HEK293 (cell line): ENCODE measurements around the gene USP2.
"Not testable (repeated sequence)": the region's sequence is repeated elsewhere in the genome, so short reads cannot be mapped to it uniquely, and the experiment has no call there.

Experiments used
- CTCF ChIA-PET: fragments of 350-600 bp; formaldehyde crosslinking; extraction: SDS; loops from one replicate; lab custom pipeline; 2021; ENCODE audit warnings: antibody characterized with exemption; lab: Yijun Ruan, JAX
- POLR2A ChIA-PET: fragments of 300-600 bp; formaldehyde crosslinking; extraction: SDS; loops from one replicate; lab custom pipeline; 2020; ENCODE audit warnings: antibody characterized with exemption, inconsistent platforms; lab: Yijun Ruan, JAX
- H3K27ac ChIP-seq: fragments of 200-500 bp; sonication (Bioruptor generic); 2 replicates; pipeline ENCODE4 v1.5.1; 2014; ENCODE audit warnings: low read depth, low read length, control low read depth, inconsistent platforms; ENCODE audit errors: extremely low read depth
- H3K36me3 ChIP-seq, 2 experiments: fragments of 200-500 bp in 1 of 2; sonication (Bioruptor generic) in 1 of 2; 1 replicate in 1 of 2; 2 replicates in 1 of 2; pipeline ENCODE4 v1.5.1; 2014 to 2017; ENCODE audit warnings: inconsistent platforms in 2 of 2, low read length in 2 of 2; ENCODE audit not compliant: control insufficient read depth in 2 of 2, insufficient read depth in 1 of 2
- H3K4me1 ChIP-seq: fragments of 200-500 bp; sonication (Bioruptor generic); 2 replicates; pipeline ENCODE4 v1.5.1; 2014; ENCODE audit warnings: mild to moderate bottlenecking, low read length, inconsistent platforms; ENCODE audit not compliant: control insufficient read depth, insufficient read depth
- H3K4me3 ChIP-seq: 2 replicates; pipeline ENCODE4 v1.5.1; 2011; ENCODE audit warnings: low read depth, mild to moderate bottlenecking, control low read depth, low read length, moderate library complexity
- H3K9me3 ChIP-seq: fragments of 200-500 bp; sonication (Bioruptor generic); 2 replicates; pipeline ENCODE4 v1.5.1; 2014; ENCODE audit warnings: low read depth, low read length, inconsistent platforms; ENCODE audit not compliant: control insufficient read depth, insufficient read depth
- GLI2 ChIP-seq: fragments of 450-650 bp; formaldehyde crosslinking; IDR thresholded peaks from 2 replicates; pipeline ENCODE4; 2017; ENCODE audit warnings: missing biosample characterization, missing genetic modification characterization, low read depth, borderline replicate concordance
- HOXC10 ChIP-seq: sonication (generic); formaldehyde crosslinking; IDR thresholded peaks from 2 replicates; pipeline ENCODE4 v1.8.1; 2023; ENCODE audit warnings: mild to moderate bottlenecking, missing genetic modification reagents
- SALL2 ChIP-seq: fragments of 450-650 bp; formaldehyde crosslinking; IDR thresholded peaks from 2 replicates; pipeline ENCODE4 v1.5.0; 2017; ENCODE audit warnings: missing biosample characterization, mild to moderate bottlenecking, missing genetic modification characterization, borderline replicate concordance
- SETDB1 ChIP-seq: IDR thresholded peaks from one replicate; pipeline ENCODE4 v1.6.1; 2017; ENCODE audit warnings: mild to moderate bottlenecking, low read length, moderate library complexity, mixed read lengths; ENCODE audit not compliant: insufficient read length
- TCF7L2 ChIP-seq: IDR thresholded peaks from 2 replicates; pipeline ENCODE4 v1.6.1; 2011; ENCODE audit warnings: low read depth, mild to moderate bottlenecking, inconsistent platforms, low read length, moderate library complexity, borderline replicate concordance
- ZFP37 ChIP-seq: fragments of 450-650 bp; formaldehyde crosslinking; IDR thresholded peaks from 2 replicates; pipeline ENCODE4 v1.5.1; 2016; ENCODE audit warnings: missing biosample characterization, missing genetic modification characterization
- ZNF10 ChIP-seq: fragments of 450-650 bp; formaldehyde crosslinking; IDR thresholded peaks from 2 replicates; pipeline ENCODE4 v1.5.1; 2017; ENCODE audit warnings: missing biosample characterization, missing genetic modification characterization
- ZNF19 ChIP-seq: fragments of 450-650 bp; formaldehyde crosslinking; IDR thresholded peaks from 2 replicates; pipeline ENCODE4; 2016; ENCODE audit warnings: missing biosample characterization, missing genetic modification characterization, low read depth
- ZNF335 ChIP-seq: fragments of 450-650 bp; formaldehyde crosslinking; conservative IDR thresholded peaks from 2 replicates; pipeline ENCODE4 v1.5.1; 2016; ENCODE audit warnings: missing biosample characterization, missing genetic modification characterization
- ZNF341 ChIP-seq: fragments of 450-650 bp; formaldehyde crosslinking; IDR thresholded peaks from 2 replicates; pipeline ENCODE4; 2016; ENCODE audit warnings: low read depth, missing biosample characterization, missing genetic modification characterization
- ZNF391 ChIP-seq: fragments of 450-650 bp; formaldehyde crosslinking; IDR thresholded peaks from 2 replicates; pipeline ENCODE4 v1.5.1; 2016; ENCODE audit warnings: low read depth, missing biosample characterization, missing genetic modification characterization, borderline replicate concordance
- ZNF423 ChIP-seq: fragments of 450-650 bp; formaldehyde crosslinking; IDR thresholded peaks from 2 replicates; pipeline ENCODE4 v1.5.1; 2016; ENCODE audit warnings: missing biosample characterization, missing genetic modification characterization
- ZNF530 ChIP-seq: fragments of 450-650 bp; formaldehyde crosslinking; IDR thresholded peaks from 2 replicates; pipeline ENCODE4 v1.5.1; 2016; ENCODE audit warnings: low read depth, missing biosample characterization, missing genetic modification characterization
- ZNF558 ChIP-seq: fragments of 450-650 bp; formaldehyde crosslinking; IDR thresholded peaks from 2 replicates; pipeline ENCODE4 v1.5.1; 2016; ENCODE audit warnings: missing biosample characterization, missing genetic modification characterization
- ZNF621 ChIP-seq: fragments of 450-650 bp; formaldehyde crosslinking; IDR thresholded peaks from 2 replicates; pipeline ENCODE4 v1.5.1; 2017; ENCODE audit warnings: missing biosample characterization, missing genetic modification characterization
- ZNF623 ChIP-seq: fragments of 450-650 bp; formaldehyde crosslinking; IDR thresholded peaks from 2 replicates; pipeline ENCODE4 v1.5.1; 2016; ENCODE audit warnings: missing biosample characterization, missing genetic modification characterization
- ZNF624 ChIP-seq: fragments of 450-650 bp; formaldehyde crosslinking; IDR thresholded peaks from 2 replicates; pipeline ENCODE4 v1.5.1; 2017; ENCODE audit warnings: missing biosample characterization, missing genetic modification characterization
- ZNF658 ChIP-seq: fragments of 450-650 bp; formaldehyde crosslinking; IDR thresholded peaks from 2 replicates; pipeline ENCODE4; 2016; ENCODE audit warnings: missing biosample characterization, missing genetic modification characterization
- ZNF670 ChIP-seq: fragments of 450-650 bp; formaldehyde crosslinking; IDR thresholded peaks from 2 replicates; pipeline ENCODE4 v1.5.1; 2016; ENCODE audit warnings: missing biosample characterization, missing genetic modification characterization, low read depth
- ZNF747 ChIP-seq: fragments of 450-650 bp; formaldehyde crosslinking; IDR thresholded peaks from 2 replicates; pipeline ENCODE4 v1.5.1; 2016; ENCODE audit warnings: missing biosample characterization, missing genetic modification characterization
- ZNF768 ChIP-seq: fragments of 450-650 bp; formaldehyde crosslinking; IDR thresholded peaks from 2 replicates; pipeline ENCODE4 v1.5.1; 2018; ENCODE audit warnings: missing biosample characterization, mild to moderate bottlenecking, missing genetic modification characterization
- ZNF843 ChIP-seq: fragments of 450-650 bp; formaldehyde crosslinking; IDR thresholded peaks from 2 replicates; pipeline ENCODE4 v1.5.1; 2016; ENCODE audit warnings: missing biosample characterization, missing genetic modification characterization
- TF ChIP-seq, protein P1 (sequence below): fragments of 450-650 bp; formaldehyde crosslinking; IDR thresholded peaks from 2 replicates; pipeline ENCODE4 v1.5.1; 2016; ENCODE audit warnings: missing biosample characterization, missing genetic modification characterization
- TF ChIP-seq, protein P2 (sequence below): fragments of 450-650 bp; formaldehyde crosslinking; IDR thresholded peaks from 2 replicates; pipeline ENCODE4 v1.5.1; 2017; ENCODE audit warnings: missing biosample characterization, missing genetic modification characterization

USP2 gene

DNA sequence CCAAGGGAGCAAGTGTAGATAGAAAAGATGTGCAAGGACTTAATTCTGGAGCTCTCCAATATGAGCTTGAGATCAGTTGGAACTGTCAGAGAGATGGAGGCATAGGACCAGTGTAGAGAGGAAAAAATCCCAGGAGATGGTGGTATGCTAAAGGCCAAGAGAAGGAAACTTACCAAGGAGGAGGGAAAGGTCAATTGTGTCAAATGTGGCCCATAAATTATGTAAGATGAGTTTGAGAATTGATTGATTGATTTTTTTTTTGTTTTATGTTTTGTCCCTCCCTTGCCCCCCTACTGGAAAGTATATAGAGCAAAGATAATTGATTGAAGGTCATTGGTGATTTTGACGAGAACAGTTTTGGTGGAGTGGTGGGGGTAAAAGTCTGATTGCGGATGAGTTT is 2.8 kb upstream of the USP2 start:
- TF ChIP-seq ZNF558 (no peak), ZNF623 (no peak), ZNF747 (no peak), ZNF670 (tag by site-specific recombination) (no peak), ZNF530 (tag by site-specific recombination) (no peak), ZNF658 (no peak), SALL2 (tag by site-specific recombination) (no peak), TCF7L2 (no peak), SETDB1 (no peak), ZNF768 (tag by site-specific recombination) (no peak)
- TF ChIP-seq, protein P1, sequence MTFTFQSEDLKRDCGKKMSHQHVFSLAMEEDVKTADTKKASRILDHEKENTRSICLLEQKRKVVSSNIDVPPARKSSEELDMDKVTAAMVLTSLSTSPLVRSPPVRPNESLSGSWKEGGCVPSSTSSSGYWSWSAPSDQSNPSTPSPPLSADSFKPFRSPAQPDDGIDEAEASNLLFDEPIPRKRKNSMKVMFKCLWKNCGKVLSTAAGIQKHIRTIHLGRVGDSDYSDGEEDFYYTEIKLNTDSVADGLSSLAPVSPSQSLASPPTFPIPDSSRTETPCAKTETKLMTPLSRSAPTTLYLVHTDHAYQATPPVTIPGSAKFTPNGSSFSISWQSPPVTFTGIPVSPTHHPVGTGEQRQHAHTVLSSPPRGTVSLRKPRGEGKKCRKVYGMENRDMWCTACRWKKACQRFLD, result no peak
- POLR2A ChIA-PET, result no interaction called here
- Histone ChIP-seq H3K4me1 (no peaks in the 10 kb centered on the region), H3K27ac (no peak overlapping the region), H3K4me3 (no peak overlapping the region), H3K36me3 (no peaks in the 10 kb centered on the region), H3K9me3 (no peaks in the 10 kb centered on the region)
- CTCF ChIA-PET, result interaction anchor here (0.6 to 13.7 kb wide), 7 partner anchors 10 to 773 kb away, joined by 3 to 160 read pairs (median 5); partner anchors contain the start of gene RNF26

DNA sequence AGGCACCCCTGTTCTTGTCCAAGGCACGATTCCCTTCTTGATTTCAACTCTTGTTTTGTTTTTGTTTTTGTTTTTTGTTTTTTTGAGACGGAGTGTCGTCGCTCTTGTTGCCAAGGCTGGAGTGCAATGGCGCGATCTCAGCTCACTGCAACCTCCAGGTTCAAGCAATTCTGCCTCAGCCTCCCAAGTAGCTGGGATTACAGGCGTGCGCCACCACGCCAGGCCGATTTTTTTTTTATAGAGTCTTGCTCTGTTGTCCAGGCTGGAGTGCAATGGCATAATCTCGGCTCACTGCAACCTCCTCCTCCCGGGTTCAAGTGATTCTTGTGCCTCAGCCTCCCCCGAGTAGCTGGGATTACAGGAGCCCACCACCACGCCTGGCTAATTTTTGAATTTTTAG is 1.0 kb upstream of the USP2 start:
- POLR2A ChIA-PET, H3K4me1 ChIP-seq: not testable (repeated sequence)
- CTCF ChIA-PET, result interaction anchor here (0.6 to 13.7 kb wide), 10 partner anchors 8 to 1083 kb away, joined by 3 to 160 read pairs (median 4); partner anchors contain the start of genes NECTIN1 and RNF26

DNA sequence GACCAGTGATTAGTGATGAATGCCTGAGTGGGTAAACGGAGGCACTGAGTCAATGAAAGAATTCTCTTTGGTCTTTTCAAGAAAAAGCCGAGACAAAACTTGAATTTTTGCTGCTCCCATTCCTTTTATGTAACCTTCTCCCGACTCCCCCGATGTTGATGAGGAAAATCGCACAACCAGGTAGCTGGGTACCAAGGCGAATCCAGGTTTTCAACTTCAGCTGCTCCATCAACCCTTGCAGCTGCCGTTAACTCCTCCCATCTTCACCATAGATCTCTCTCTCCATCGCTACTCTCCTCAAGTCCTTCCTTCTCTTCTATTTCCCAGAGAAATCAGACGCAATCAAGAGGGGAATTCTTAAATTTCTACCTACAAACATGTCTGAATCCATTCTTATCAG is 611 bp upstream of the USP2 start:
- H3K4me3 ChIP-seq, result peak overlapping the region; percentile 41
- TF ChIP-seq ZNF335 (tag by site-specific recombination), result no peak
- TF ChIP-seq ZNF670 (tag by site-specific recombination), result no peak
- TF ChIP-seq ZNF341 (tag by site-specific recombination), result no peak
- TF ChIP-seq ZFP37 (tag by site-specific recombination), result no peak
- no peak for TF ChIP-seq ZNF843
- no peak for TF ChIP-seq ZNF621 (tag by site-specific recombination)
- TF ChIP-seq ZNF10 (tag by site-specific recombination), result no peak
- TF ChIP-seq HOXC10 (CRISPR knock-in tag), result no peak
- TF ChIP-seq ZNF768 (tag by site-specific recombination), result no peak
- TF ChIP-seq ZNF423, result no peak
- TF ChIP-seq, protein P2, sequence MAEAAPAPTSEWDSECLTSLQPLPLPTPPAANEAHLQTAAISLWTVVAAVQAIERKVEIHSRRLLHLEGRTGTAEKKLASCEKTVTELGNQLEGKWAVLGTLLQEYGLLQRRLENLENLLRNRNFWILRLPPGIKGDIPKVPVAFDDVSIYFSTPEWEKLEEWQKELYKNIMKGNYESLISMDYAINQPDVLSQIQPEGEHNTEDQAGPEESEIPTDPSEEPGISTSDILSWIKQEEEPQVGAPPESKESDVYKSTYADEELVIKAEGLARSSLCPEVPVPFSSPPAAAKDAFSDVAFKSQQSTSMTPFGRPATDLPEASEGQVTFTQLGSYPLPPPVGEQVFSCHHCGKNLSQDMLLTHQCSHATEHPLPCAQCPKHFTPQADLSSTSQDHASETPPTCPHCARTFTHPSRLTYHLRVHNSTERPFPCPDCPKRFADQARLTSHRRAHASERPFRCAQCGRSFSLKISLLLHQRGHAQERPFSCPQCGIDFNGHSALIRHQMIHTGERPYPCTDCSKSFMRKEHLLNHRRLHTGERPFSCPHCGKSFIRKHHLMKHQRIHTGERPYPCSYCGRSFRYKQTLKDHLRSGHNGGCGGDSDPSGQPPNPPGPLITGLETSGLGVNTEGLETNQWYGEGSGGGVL (tag by site-specific recombination), result no peak
- no peak for TF ChIP-seq ZNF391
- TF ChIP-seq GLI2, result no peak
- TF ChIP-seq ZNF19 (tag by site-specific recombination), result no peak
- TF ChIP-seq ZNF624, result no peak
- TF ChIP-seq, all 188 proteins: peak for 0
- Histone ChIP-seq H3K4me1 (no peaks in the 10 kb centered on the region; the same call in 1 of the 2 replicates), H3K27ac (no peak overlapping the region), H3K36me3 (no peaks in the 10 kb centered on the region), H3K9me3 (no peaks in the 10 kb centered on the region)
- CTCF ChIA-PET, result interaction anchor here (0.6 to 13.7 kb wide), 8 partner anchors 21 to 1082 kb away, joined by 3 to 160 read pairs (median 4); partner anchors contain the start of genes NECTIN1 and RNF26
- POLR2A ChIA-PET, result no interaction called here

More for the DNA sequence above, 1.0 kb upstream of the USP2 start:
- not testable (repeated sequence) for H3K9me3 ChIP-seq, H3K36me3 ChIP-seq, H3K27ac ChIP-seq, H3K4me3 ChIP-seq
